Stimulated activated CD8-positive, alpha-beta memory T cell treated with anti-CD3 and anti-CD28 coated beads, Interleukin-7, amount 100 ng/mL, for 4 hours (primary cell): ENCODE data around the gene DCST2.
"Not testable (repeated sequence)": the region's sequence is repeated elsewhere in the genome, so short reads cannot be mapped to it uniquely, and the experiment has no call there.

Source experiments
- DNase-seq, 2 donors: peaks; one replicate each; pipeline ENCODE4 v3.0.0-alpha.2; 2020; ENCODE audit warnings: low read depth in 2 of 2

Gene DCST2

DNA sequence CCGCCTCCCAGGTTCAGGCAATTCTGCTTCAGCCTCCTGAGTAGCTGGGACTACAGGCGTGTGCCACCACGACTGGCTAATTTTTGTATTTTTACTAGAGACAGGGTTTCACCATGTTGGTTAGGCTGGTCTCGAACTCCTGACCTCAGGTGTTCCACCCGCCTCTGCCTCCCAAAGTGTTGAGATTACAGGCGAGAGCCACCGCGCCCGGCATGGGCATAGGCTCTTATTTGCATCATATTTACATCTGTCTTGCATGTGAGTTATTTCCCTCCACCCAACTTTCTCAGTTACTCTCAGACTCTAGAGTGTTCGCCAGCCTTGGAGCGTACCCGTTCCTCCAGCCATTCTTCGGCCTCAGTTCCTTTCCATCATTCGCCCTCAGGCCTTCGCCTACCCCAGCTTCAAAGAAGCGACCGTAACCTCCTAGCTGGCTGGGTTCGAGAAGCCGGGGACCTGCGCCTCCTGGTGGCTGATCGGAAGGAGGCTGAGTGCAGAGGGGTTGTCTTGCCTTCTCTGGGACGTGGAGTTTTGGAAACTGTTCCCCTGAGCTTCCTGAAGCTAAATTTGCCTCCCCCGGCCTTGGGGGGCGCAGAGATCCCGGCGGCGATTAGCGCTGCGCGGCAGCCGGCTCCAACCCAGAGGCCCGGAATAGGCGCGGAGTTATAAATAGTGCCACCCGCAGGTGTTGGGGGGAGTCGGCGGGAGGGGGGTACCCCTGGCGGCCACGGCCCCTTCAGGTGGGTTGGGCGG lies 34.6 kb downstream of the DCST2 start:
- DNase-seq, result peak; percentile 62 to 63

DNA sequence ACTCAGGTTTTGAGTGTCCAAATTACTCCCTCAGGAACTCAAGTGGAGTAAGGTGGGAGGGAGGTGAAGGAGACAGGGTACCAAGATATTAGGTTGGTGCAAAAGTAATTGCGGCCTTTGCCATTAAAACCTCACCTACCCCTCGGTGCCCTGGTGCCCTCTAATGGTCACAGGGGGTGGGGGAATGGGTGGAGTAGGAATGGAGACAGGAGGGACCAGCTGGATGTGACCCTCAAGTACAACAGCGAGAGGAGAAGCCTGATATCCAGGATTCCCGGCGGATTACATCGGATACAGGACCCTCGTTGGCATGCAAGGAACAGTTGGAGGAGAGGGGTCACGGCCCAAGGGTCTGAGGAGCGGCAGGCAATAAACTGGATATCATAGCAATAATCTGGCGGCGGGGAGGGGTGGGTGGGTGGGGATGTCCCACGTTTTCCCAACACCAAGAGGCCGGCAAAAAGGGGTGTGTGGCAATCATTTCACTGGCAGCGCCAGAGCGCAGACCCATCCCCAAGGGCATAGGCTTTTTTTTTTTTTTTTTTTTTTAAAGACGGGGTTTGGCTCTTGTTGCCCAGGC lies 35.3 kb downstream of the DCST2 start:
- DNase-seq, result no peak

DNA sequence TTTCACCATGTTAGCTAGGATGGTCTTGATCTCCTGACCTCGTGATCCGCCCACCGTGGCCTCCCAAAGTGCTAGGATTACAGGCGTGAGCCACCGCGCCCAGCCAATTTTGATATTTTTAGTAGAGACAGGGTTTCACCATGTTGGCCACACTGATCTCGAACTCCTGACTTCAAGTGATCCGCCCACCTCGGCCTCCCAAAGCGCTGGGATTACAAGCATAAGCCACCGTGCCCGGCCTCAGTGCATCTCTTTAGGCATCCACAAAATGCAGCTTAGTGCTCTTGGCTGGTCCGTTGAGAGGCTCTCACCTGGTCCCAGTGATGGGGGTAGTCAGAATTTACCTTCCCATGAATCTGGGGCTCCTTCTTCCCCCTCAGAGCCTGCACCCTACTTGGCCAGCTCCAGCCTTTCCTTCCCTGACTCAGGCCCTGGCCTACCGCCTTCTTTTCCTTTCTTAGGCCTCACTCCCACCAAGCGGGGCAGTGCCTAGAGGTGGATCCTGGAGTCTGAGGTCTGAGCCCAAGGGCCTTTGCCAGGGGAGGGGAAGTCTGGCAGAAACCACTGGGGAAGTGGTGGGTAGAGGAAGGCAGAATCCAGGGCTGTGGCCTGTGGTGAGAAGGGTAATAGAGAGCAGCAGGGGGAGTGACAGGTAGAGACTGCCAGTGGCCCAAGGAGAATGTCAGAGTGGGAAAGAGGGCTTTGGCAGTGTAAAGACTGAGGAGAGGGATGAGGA lies 36.4 kb downstream of the DCST2 start:
- no peak for DNase-seq

DNA sequence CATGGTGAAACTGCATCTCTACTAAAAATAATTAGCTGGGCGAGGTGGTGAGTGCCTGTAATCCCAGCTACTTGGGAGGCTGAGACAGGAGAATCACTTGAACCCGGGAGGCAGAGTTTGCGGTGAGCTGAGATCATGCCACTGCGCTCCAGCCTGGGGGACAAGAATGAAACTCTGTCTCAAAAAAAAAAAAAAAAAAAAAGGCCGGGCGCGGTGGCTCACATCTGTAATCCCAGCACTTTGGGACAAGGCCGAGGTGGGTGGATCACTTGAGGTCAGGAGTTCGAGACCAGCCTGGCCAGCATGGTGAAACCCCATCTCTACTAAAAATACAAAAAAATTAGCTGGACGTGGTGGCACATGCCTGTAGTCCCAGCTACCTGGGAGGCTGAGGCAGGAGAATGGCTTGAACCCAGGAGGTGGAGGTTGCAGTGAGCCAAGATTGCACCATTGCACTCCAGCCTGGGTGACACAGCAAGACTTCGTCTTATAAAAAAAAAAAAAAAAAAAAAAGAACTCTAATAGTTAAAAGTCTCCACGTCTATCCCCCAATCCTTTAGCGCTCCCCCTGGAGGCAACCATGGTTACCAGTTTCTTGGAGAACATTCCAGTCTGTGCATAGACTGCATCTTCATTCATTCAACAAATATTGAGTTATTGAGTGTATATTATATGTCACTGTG lies 38.1 kb downstream of the DCST2 start:
- DNase-seq, result not testable (repeated sequence)

DNA sequence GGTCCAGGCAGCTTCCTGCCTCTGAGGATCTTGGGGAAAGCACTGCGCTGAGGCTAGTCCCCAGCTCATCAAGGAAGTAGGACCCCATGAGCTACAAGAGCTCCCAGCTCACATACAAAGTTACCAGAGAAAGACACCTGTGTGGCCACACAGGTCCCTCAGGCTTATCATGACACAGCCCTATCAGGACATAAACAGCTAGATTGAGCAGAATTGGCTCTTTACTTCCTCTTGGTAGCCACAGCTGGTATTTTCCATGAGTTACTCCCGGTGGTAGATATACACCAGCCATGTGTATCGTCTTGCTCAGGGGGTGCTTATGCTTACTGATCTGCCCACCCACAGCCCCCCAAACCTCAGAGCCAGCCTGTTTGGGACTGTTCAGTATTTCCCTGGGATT lies 39.0 kb downstream of the DCST2 start:
- DNase-seq, result no peak

DNA sequence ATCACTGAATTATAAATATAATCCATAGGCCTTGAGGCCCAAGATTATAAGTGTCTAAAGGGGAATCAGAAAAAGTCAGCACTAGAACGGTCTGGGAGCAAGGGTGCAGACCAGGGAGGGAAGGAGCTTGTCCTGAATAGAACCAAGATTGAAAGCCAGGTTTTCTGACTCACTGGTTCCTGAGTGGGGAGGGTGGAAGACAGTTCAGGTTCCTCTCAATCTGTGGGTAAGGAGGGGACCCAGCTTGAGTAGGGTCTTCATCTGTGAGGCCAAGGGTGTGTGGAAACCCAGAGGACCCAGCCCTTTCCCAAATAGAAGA lies 39.4 kb downstream of the DCST2 start:
- DNase-seq, result no peak

DNA sequence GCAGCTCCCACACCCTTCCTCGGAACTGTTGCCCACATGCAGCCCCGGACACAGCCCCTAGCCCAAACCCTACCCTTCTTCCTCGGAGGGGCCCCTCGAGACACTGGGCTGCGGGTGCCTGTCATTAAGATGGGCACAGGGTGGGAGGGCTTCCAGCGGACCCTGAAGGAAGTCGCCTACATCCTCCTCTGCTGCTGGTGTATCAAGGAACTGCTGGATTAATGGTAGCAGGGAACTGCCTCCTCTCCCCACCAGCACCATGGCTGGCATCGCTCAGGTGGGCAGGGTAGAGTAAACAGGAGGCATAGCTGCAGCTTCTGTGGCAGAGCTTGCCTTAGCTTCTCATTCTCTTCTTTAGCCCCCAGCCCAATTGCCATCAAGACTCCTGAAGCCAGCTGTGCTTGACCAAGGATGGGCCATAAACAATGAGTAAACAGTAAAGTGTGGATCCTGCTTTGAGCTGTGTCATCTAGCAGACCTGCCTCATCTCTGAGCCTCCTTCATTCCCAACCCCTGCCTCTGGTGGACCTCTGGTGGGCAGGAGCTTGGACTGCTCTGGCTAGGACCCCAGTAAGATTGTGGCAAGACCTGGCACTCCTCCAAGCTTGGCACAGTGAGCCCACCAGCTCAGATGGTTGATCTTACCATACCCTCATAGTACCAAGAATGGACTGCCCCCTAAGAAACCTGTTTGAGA lies 39.9 kb downstream of the DCST2 start, which contains the start of gene LENEP:
Gene LENEP (plus strand): TSS at position 15 of the 697 bp plus-strand sequence. CDS start 22 bp downstream, at position 37.
- DNase-seq, result no peak

DNA sequence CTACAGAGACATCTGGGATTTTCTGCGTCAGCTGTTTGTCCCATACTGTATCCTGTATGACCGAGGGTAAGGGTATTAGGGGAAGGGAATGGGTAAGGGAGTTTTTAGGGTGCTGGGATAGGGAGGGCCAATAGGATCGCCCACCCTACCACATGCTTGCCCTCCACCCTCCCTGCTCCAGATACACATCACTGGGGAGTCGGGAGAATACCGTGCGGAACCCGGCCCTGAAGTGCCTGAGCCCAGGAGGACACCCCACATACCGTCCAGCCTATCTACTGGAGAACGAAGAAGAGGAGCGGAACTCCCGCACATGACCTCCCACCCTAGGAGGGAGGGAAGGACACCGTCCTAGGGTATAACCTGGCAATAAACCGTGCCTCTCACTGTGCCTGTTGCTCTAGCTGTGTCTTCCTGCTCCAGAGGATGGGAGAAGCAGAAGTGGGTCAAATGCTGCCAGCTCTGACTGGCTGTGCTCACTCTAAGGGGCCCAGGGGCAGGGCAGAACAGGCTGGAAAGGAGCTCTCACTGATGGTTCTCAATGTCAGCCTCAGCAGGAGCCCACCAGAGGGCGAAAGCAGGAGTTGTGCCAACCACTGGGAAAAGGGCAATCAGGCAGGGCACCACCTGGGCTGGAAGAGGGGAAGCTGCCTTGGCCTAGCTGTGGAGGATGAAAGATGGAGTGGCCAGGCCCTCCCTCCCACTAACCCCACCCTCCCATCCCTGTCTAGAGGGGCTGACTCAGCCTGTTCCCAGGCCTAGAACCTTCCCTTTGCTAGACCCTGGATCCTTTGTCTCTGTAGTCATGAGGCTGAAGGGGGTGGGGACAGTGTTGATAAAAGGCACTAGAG lies 40.6 kb downstream of the DCST2 start:
- DNase-seq, result no peak

DNA sequence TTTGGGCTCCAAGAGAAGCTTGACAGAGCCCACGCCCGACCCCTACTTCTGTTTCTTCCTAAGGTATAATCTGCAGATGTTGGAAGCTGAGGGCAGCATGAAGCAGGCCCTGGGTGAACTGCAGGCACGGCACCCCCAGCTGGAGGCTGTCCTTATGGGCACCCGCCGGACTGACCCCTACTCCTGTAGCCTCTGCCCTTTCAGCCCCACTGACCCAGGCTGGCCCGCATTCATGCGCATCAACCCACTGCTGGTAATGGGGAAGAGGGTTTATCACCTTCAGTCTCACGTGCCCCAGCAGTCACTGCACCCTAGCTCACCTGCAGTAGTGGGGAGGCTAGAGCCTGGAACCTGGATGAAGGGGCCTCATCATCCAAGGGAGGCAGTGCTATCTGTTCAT lies 43.3 kb downstream of the DCST2 start:
- no peak for DNase-seq

DNA sequence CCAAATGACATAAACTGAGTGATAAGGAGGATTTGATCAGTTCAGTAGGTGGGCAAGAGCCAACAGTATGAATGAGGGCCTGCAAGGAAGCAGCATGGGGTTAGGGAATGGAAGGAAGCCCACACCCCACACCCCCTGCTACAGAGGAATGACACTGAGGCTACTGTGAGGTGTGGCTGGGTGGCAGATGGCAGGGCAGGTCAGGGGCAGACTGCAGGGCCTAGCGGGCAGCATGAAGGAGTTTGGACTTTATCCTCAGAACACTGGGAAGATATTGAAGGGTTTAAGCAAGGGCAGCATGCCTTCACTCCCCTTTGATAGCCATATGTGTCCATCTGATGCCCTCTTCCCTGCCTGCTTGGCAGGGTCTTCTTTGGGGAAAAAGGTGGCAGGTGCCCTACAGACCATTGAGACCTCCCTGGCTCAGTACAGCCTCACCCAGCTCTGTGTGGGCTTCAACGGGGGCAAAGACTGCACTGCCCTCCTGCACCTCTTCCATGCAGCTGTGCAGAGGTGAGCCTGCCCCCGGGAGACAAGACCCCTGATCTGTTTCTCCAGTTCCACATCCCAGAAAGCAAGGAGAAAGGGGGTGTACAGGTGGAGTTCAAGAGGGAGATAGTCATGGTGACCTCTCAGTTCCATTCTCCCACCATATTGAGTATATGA lies 44.3 kb downstream of the DCST2 start:
- no peak for DNase-seq

DNA sequence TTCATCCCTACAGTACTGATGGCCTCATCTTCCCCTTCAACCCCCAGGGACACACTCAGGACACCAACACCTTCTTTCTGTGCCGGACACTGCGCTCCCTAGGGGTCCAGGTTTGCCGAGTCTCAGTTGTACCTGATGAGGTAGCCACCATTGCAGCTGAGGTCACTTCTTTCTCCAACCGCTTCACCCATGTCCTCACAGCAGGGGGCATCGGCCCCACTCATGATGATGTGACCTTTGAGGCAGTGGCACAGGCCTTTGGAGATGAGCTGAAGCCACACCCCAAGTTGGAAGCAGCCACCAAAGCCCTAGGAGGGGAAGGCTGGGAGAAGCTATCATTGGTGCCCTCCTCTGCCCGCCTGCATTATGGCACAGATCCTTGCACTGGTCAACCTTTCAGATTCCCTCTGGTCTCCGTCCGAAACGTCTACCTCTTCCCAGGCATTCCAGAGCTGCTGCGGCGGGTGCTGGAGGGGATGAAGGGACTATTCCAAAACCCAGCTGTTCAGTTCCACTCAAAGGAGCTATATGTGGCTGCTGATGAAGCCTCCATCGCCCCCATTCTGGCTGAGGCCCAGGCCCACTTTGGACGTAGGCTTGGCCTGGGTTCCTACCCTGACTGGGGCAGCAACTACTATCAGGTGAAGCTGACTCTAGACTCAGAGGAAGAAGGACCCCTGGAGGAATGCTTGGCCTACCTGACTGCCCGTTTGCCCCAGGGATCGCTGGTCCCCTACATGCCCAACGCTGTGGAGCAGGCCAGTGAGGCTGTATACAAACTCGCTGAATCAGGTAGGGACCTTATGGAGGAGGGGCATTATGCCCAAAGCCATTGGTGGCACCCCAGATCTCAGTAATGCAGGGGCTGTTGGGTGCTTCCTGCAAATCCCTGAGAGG lies 45.3 kb downstream of the DCST2 start:
- DNase-seq, result no peak

DNA sequence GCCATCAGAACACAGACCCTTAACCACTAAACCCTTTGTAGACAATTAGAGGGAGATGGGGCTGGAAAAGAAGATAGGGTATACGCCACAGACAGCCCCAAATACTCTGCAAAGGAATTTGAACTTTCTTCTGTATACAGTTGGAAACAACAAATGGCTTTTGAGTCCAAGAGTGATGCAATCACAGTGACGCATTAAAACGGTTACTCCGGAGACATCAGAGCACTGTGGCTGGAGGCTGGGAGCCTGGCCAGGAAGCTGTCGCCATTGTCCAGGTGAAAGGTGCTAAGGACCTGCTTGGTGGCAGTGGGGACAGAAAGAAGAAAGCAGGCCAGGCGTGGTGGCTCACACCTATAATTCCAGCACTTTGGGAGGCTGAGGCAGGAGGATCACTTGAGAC lies 46.3 kb downstream of the DCST2 start:
- DNase-seq, result no peak

DNA sequence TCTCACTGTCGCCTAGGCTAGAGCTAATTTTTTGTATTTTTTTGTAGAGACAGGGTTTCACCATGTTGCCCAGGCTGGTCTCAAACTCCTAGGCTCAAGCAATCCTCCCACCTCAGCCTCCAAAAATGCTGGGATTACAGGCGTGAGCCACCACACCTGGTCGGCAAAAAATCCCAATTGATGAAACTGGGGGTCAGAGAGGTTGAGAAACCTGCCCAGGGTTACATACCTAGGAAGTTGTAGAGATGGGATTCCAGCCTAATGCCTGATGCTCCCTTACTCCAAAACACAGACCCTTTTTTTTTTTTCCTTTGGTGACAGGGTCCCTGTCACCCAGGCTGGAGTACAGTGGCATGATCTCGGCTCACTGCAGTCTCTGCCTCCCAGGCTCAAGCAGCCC lies 46.8 kb downstream of the DCST2 start:
- not testable (repeated sequence) for DNase-seq

DNA sequence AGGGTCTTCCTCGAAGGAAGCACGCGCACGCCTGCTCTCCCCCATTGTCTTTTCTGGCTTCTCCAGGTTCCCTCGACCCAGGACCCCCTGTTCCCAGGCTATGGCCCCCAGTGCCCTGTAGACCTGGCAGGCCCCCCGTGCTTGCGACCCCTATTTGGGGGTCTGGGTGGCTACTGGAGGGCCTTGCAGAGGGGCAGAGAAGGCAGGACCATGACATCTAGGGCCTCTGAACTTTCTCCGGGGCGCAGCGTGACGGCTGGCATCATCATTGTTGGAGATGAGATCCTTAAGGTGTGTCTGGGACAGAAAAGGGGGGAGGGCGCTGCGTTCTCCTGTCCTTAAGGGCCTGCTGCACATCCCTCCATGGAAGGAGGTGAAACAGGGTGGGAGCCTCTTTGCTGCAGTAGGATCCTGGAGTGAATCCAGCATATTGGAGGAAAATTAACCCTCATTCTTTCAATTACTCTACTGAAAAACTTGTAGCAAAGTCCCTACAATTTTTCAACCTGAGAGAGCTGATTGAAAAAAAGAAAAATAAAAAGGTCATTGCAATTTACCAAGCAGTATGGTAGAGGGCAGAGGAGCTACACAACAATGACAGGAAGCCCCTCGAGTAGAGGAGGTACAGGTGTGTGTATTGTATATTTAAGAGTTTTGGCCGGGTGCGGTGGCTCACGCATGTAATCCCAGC lies 49.7 kb downstream of the DCST2 start:
- DNase-seq, result no peak

DNA sequence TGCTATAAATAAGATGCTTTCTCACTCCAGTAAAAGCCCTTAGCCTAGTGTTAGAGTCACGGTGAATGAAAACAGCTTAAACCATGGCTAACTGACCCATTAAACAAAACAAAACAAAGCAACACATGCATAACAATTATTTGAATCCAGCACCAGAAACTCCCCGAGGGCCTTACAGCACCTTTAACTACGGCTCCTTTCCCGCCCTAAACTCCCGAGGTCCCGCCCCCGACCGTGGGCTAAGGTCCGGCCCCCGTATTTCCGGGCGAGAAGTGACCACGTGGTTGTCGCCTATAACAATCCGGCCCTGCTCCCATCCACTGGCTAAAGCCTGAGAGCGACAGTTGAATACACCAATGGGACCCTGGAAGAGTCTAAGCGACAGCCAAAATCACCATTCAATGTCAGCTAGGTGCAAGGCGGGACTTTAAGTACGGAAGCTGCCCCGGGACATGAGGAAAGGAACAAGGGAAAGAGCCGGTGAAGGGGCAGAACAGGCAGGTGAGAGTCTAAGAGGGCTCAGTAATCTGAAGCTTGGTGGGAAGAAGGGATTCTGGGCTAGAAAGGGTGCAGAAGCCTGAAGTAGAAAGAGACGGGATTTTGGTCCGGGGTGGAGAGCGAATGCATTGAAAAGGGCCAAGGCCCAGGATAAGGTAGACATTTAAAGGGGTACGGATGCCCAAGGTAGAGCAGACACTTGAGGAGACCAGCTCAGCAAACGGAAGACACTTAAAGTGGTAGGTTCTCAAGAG lies 50.5 kb downstream of the DCST2 start, which contains the start of gene FLAD1:
Gene FLAD1 (plus strand): TSS at position 448 of the 752 bp plus-strand sequence. CDS start 351 bp downstream, outside the sequence.
- peak; percentile 90 to 95 for DNase-seq

DNA sequence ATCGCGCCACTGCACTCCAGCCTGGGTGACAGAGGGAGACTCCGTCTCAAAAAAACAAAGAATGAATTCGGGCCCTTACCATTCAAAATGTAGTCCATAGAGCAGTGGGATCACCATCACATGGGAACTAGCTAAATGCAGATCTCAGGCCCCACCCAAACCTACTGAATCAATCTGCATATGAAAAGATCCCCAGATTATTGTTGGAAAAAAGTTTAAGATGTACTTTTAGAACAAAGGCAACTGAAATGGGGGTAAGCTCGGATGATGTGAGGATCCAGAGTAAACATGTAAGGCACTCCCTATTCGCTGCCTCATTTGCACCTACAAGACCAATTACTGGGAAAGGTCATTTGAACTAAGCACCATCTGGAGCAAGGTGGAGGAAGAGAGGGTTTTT lies 51.2 kb downstream of the DCST2 start:
- no peak for DNase-seq

DNA sequence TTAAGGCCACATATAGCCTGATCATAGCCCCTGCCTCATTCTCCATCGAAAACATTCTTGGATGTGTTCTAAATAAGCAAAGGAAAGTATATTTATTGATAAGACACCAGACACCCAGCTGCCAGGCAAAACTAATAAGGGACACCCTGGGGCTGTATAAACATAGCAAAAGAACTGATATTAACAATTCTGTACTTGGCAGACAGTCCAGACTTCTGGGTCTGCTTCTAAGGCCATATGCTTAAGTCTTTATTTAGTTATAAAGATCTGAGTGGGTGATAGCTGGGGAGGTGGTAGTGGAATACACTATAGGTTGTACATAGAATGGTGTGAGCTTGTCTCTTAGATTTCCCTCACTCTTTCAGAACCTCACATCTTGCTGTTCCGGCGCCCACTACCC lies 55.2 kb downstream of the DCST2 start:
- DNase-seq, result no peak

DNA sequence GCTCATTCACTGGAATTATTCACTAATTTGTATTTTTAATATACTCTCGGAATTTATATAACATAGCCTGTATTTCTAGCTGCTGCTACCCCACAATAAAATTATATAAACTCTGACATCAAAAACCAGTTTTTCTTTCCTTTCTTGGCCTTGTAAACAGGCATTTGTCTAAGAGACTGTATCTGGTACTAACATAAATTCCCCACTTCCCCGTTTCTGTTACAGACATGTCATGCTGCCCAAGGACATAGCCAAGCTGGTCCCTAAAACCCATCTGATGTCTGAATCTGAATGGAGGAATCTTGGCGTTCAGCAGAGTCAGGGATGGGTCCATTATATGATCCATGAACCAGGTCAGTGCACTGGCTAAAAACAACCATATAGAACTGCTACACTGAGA lies 55.8 kb downstream of the DCST2 start:
- not testable (repeated sequence) for DNase-seq
